ACC112 (cell line): ENCODE results near the gene DENND6B.
"Not testable (repeated sequence)": the region's sequence is repeated elsewhere in the genome, so short reads cannot be mapped to it uniquely, and the experiment has no call there.

ENCODE experiments used
- H2AFZ ChIP-seq: fragments of 200-600 bp; sonication (generic); one replicate; pipeline ENCODE4 v1.6.0; 2017; ENCODE audit warnings: antibody characterized with exemption, low read length; ENCODE audit not compliant: unreplicated experiment
- H3K27ac ChIP-seq: fragments of 200-600 bp; sonication (generic); 2 replicates; pipeline ENCODE4 v1.5.1; 2014; ENCODE audit warnings: low read depth, mild to moderate bottlenecking, antibody characterized with exemption, low read length, moderate library complexity
- H3K27me3 ChIP-seq: fragments of 200-600 bp; sonication (generic); 2 replicates; pipeline ENCODE4 v1.6.1; 2014; ENCODE audit warnings: mild to moderate bottlenecking, antibody characterized with exemption, low read length, moderate library complexity, mixed read lengths; ENCODE audit not compliant: insufficient read depth
- H3K36me3 ChIP-seq: fragments of 200-600 bp; sonication (generic); 2 replicates; pipeline ENCODE4 v1.6.1; 2016; ENCODE audit warnings: mild to moderate bottlenecking, antibody characterized with exemption, low read length, moderate library complexity, mixed read lengths; ENCODE audit not compliant: insufficient read depth
- H3K4me1 ChIP-seq: fragments of 200-600 bp; sonication (generic); one replicate; pipeline ENCODE4 v1.6.1; 2016; ENCODE audit warnings: low read length, mixed read lengths; ENCODE audit not compliant: insufficient read depth, unreplicated experiment, control insufficient read depth
- H3K4me3 ChIP-seq: fragments of 200-600 bp; sonication (generic); 2 replicates; pipeline ENCODE4 v1.5.1; 2014; ENCODE audit warnings: mild to moderate bottlenecking, low read depth, low read length
- H3K79me2 ChIP-seq: fragments of 200-600 bp; sonication (generic); one replicate; pipeline ENCODE4 v1.6.0; 2016; ENCODE audit warnings: low read length; ENCODE audit not compliant: control insufficient read depth, unreplicated experiment, insufficient read depth

Gene DENND6B

DNA sequence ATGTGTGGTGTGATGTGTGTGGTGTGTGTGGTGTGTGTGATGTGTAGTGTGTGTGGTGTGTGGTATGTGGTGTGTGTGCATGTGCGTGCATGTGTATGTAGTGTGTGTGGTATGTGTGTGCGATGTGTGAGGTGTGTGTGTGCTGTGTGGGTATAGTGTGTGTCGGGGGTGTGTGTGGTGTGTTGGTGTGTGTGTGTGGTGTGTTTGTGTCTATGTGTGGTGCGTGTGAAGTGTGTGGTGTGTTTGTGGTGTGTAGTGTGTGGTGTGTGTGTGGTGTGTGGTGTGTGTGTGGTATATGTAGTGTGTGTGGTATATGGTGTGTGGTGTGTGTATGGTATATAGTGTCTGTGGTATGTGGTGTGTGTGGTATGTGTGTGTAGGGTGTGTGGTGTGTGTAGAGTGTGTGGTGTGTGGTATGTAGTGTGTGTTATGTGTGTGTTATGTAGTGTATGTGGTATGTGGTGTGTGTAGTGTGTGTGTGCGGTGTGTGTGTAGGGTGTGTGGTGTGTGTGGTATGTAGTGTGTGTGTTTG lies 11.3 kb upstream of the DENND6B start:
- Histone ChIP-seq H3K4me3 (no peak overlapping the region), H2AFZ (no peak overlapping the region), H3K4me1 (no peaks in the 10 kb centered on the region), H3K79me2 (no peaks in the 10 kb centered on the region), H3K27ac (no peak overlapping the region), H3K36me3 (no peaks in the 10 kb centered on the region), H3K27me3 (no peaks in the 10 kb centered on the region)

DNA sequence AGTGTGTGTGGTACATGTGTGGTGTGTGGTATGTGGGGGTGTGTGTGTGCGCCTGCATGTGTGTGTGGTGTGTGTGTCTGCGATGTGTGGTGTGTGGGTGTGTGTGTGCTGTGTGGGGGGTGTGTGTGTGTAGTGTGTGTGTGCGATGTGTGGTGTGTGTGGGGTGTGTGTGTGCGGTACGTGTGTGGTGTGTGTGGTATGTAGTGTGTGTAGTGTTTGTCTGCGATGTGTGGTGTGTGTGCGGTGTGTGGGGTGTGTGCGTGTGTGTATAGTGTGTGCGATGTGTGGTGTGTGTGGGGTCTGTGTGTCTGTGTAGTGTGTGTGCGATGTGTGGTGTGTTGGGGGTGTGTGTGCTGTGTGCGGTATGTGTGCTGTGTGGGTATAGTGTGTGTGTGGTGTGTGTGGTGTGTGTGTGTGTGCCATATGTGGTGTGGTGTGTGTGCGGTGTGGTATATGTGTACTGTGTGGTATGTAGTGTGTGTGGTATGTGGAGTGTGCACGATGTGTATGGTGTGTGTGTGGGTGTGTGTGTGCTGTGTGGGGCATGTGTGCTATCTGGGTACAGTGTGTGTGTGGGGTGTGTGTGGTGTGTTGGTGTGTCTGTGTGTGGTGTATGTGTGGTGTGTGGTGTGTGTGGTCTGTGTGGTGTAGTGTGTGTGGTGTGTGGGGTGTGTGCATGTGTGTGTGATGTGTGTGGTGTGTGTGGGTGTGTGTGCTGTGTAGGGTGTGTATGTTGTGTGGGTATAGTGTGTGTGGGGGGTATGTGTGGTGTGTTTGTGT lies 10.6 kb upstream of the DENND6B start:
- H3K27me3 ChIP-seq, result no peaks in the 10 kb centered on the region
- no peaks in the 10 kb centered on the region for H3K79me2 ChIP-seq
- no peaks in the 10 kb centered on the region for H3K4me1 ChIP-seq
- no peak overlapping the region for H2AFZ ChIP-seq
- no peak overlapping the region for H3K27ac ChIP-seq
- H3K36me3 ChIP-seq, result no peaks in the 10 kb centered on the region
- H3K4me3 ChIP-seq, result no peak overlapping the region

DNA sequence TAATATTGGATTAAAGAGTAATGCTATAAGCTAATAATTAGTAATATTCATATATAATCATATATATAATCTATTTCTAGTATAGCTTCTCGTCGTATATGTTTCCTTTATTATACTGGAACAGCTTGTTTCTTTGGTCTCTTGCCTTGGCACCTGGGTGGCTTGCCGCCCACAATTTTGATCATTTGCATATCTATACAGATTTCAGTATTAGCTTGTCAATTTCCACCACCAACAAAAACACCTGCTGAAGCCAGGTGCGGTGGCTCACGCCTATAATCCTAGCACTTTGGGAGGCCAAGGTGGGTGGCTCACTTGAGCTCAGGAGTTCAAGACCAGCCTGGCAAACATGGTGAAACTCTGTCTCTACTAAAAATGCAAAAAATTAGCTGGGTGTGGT lies 7.6 kb upstream of the DENND6B start:
- H3K79me2 ChIP-seq, H3K27ac ChIP-seq, H3K36me3 ChIP-seq, H3K4me3 ChIP-seq, H3K27me3 ChIP-seq, H2AFZ ChIP-seq, H3K4me1 ChIP-seq: not testable (repeated sequence)

DNA sequence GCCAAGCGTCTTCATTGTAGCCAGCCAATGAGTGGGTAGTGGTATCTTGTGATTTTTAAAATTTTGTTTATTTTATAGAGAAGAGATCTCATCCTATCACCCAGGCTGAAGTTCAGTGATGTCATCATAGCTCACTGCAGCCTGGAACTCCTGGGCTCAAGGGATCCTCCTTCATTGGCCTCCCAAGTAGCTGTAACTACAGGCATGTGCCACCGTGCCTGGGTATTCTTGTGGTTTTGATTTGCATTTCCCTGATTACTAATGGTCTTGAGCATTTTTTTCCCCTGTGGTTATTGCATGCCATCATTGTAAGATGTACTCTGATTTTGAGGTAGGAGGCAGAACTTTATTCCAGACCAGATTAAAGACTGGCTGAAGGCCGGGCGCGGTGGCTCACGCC lies 2.4 kb upstream of the DENND6B start:
- Histone ChIP-seq H3K27me3 (no peaks in the 10 kb centered on the region), H3K4me1 (peaks cover 13% of the 10 kb centered on the region), H3K79me2 (no peaks in the 10 kb centered on the region), H3K4me3 (no peak overlapping the region), H3K27ac (no peak overlapping the region), H3K36me3 (no peaks in the 10 kb centered on the region), H2AFZ (no peak overlapping the region)

DNA sequence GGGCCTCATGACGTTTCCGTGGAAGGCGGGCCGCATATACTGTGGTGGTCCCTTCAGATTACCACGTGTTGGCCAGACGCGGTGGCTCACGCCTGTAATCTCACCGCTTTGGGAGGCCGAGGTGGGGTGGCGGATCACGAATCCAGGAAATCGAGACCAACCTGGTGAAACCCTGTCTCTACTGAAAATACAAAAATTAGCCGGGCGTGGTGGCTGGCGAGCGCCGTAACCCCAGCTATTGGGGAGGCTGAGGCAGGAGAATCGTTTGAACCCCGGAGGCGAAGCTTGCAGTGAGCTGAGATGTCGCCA lies 853 bp upstream of the DENND6B start:
- H3K4me3 ChIP-seq, result peak overlapping the region; percentile 82
- H3K79me2 ChIP-seq, result no peaks in the 10 kb centered on the region
- peak overlapping the region; percentile 53; the same call in 1 of the 2 replicates for H3K27ac ChIP-seq
- H3K27me3 ChIP-seq, result no peaks in the 10 kb centered on the region
- H3K4me1 ChIP-seq, result peaks cover 13% of the 10 kb centered on the region
- H3K36me3 ChIP-seq, result no peaks in the 10 kb centered on the region
- peak overlapping the region; percentile 72 for H2AFZ ChIP-seq

DNA sequence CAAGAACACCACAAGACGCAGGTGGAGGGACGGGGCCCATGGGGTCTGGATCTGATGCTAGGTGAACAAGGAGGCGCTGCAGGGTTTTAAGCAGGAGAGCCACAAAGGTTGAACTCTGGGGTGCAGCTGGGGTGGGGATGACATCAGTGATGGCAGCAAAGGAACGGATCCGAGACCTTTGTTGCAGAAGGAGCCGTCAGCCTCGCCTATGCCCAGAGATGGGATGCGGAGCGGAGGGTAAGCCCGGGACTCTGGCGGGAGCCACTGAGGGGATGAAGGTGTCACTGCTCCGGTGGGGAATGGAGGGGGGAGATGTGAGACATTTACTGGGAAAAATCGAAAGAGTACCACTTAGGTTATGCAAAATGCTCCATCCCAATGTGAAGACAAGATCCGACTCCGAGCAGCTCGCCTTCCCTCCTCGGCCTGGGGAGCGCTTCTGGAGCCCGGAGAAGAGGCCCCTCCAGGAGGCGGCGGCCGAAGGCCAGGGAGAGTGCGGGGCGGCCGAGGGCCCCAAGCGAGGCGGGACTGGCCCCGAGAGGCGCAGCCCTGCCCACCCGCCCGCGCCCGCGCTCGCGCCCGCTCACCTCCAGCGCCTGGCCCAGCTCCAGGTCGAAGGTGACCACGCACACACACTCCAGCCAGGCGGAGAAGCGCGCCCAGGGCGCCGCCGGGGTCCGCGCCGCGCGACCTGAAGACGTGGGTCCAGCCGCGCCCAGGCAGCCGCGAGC lies 422 bp downstream of the DENND6B start:
- Histone ChIP-seq H3K27ac (no peak overlapping the region), H3K4me1 (peaks cover 12% of the 10 kb centered on the region), H3K27me3 (no peaks in the 10 kb centered on the region), H2AFZ (peak overlapping the region; percentile 32), H3K79me2 (no peaks in the 10 kb centered on the region), H3K4me3 (peak overlapping the region; percentile 75), H3K36me3 (no peaks in the 10 kb centered on the region)

DNA sequence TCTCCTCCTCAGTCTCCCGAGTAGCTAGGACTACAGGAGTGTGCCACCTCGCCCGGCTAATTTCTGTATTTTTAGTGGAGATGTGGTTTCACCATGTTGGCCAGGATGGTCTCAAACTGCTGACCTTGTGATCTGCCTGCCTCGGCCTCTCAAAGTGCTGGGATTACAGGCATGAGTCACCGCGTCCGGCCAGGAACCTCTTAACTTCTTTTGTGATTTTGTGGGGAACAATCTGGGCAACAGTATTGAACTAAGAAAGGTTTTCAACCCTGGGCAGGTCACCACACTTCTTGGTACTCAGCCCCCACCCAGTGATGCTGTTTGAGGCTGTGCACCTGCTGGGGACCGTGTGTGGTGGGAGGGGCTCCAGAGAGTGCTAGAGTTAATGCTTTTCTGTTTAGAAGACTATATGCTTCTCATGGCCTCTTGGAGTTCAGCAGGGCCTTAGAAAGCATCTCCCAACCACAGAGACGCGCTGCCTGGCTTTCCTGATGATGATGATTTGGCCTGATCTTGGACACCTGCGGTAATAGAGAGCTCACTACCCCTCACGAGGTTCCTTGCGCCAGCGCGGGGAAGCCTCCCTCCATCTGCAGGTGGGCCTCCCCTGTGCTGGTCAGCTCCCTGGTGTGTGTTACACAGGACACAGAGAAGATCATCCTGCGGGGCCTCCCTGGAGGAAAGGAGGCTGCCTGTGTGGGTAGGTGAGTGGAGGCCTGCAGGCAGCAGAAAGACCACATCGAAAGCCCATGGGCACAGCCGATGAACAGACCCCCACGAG lies 1.2 kb downstream of the DENND6B start:
- no peak overlapping the region for H3K27ac ChIP-seq
- no peaks in the 10 kb centered on the region for H3K36me3 ChIP-seq
- peak overlapping the region; percentile 75 for H3K4me3 ChIP-seq
- peaks cover 5% of the 10 kb centered on the region for H3K4me1 ChIP-seq
- H2AFZ ChIP-seq, result no peak overlapping the region
- H3K79me2 ChIP-seq, result no peaks in the 10 kb centered on the region
- no peaks in the 10 kb centered on the region for H3K27me3 ChIP-seq

DNA sequence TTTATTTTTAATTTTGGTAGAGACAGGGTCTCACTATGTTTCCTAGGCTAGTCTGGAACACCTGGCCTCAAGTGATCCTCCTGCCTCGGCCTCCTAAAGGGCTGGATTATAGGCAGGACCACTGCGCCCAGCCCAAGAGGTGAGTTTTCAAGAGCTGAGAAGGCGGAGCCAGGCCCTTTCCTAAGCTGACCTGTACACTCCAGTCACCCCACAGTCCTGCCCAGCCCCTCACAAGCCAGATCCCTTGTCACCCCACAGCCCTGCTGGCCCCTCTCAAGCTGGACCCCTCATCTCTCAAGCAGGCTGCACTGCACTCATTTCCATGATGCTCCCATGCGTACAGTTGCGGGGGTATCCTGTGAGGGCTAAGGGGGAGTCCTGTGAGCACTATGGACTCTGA lies 2.9 kb downstream of the DENND6B start:
- Histone ChIP-seq H3K27me3 (no peaks in the 10 kb centered on the region), H3K27ac (no peak overlapping the region), H3K4me3 (no peak overlapping the region), H3K36me3 (no peaks in the 10 kb centered on the region), H3K79me2 (no peaks in the 10 kb centered on the region), H3K4me1 (peaks cover 5% of the 10 kb centered on the region), H2AFZ (no peak overlapping the region)

DNA sequence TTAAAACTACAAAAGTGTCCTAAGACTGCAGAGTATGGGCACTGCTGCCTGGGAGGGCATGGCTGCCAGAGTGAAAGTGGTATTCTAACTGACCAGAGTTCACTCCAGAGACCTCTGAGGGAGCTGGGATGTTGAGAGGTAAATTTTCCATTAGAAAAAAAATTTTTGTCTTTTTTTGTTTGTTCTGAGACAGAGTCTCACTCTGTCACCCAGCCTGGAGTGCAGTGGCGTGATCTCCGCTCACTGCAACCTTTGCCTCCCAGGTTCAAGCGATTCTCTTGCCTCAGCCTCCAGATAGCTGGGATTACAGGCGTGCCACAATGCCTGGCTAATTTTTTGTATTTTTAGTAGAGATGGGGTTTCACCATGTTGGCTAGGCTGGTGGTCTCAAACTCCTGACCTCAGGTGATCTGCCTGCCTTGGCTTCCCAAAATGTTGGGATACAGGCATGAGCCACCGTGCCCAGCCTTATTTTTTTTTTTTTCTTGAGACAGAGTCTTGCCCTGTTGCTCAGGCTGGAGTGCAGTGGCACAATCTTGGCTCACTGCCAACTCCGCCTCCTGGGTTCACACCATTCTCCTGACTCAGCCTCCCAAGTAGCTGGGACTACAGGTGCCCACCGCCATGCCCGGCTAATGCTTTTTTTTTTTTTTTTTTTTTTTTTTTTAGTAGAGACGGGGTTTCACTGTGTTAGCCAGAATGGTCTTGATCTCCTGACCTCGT lies 4.3 kb downstream of the DENND6B start:
- not testable (repeated sequence) for H3K27ac ChIP-seq, H3K4me3 ChIP-seq, H3K27me3 ChIP-seq, H3K4me1 ChIP-seq, H3K36me3 ChIP-seq, H3K79me2 ChIP-seq, H2AFZ ChIP-seq

DNA sequence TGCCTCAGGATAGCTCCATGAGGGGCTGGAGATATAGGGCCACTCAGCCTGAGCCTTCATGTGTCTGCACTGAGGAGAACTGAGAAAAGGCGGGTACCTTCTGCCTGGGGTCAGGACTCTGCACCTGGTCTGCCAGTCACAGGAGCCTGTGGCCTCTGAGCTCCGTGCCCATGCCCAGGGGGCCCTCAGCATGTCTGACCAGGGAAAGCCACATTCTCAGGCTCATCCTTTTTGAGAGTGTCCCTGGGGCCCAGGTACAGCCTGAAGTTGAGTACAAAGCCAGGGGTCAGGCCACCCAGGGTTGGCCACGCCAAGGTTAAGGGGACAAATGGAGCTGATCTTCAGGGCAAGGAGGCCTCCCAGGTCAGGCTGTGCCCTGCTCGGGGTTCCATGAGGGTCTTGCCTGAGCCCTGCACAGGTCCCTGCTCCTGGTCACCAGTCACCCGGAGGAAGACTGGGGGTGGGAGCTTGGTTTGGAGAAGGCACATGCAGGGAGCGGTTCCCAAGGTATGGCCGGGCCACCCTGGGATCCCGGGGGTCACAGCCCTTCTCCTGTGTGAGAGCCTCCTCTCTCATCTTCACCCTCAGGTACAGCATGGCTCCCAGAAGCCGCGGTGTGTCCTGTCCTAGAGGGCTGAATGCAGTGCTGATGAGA lies 6.0 kb downstream of the DENND6B start:
- H3K27ac ChIP-seq, result no peak overlapping the region
- H3K36me3 ChIP-seq, result no peaks in the 10 kb centered on the region
- peaks cover 1% of the 10 kb centered on the region for H3K4me1 ChIP-seq
- no peak overlapping the region for H2AFZ ChIP-seq
- H3K27me3 ChIP-seq, result no peaks in the 10 kb centered on the region
- no peak overlapping the region for H3K4me3 ChIP-seq
- no peaks in the 10 kb centered on the region for H3K79me2 ChIP-seq
